Cardiac muscle cell (in vitro differentiated cells and primary cell): Measurements from ENCODE around the gene IFNGR1. TPM values are rescaled to one million over a fixed set of nuclear protein-coding genes. Genes with fewer than 3 reads are reported as not detected.
"Not testable (repeated sequence)": the region's sequence is repeated elsewhere in the genome, so short reads cannot be mapped to it uniquely, and the experiment has no call there.

Experiments
- DNase-seq, 2 donors: peaks; one replicate each; pipeline versions ENCODE4 v3.0.0 to v3.0.0-alpha.2; 2010 to 2017; ENCODE audit warnings: low read depth in 1 of 2, low spot score in 1 of 2
- H3K27ac ChIP-seq: fragments of 200-600 bp; sonication (generic); 2 replicates; pipeline ENCODE4 v1.5.1; 2016
- H3K27me3 ChIP-seq: fragments of 200-600 bp; sonication (generic); 2 replicates; pipeline ENCODE4 v1.6.0; 2016; ENCODE audit warnings: control low read depth
- H3K36me3 ChIP-seq: fragments of 200-600 bp; sonication (generic); 2 replicates; pipeline ENCODE4 v1.5.1; 2016; ENCODE audit warnings: control low read depth
- H3K4me1 ChIP-seq: fragments of 200-600 bp; sonication (generic); 2 replicates; pipeline ENCODE4 v1.8.1; 2017; ENCODE audit warnings: low read depth, mild to moderate bottlenecking, mixed run types
- H3K4me3 ChIP-seq: fragments of 200-600 bp; sonication (generic); 2 replicates; pipeline ENCODE4 v1.5.1; 2016; ENCODE audit warnings: mild to moderate bottlenecking
- H3K9me3 ChIP-seq: fragments of 200-600 bp; sonication (generic); 2 replicates; pipeline ENCODE4 v1.5.1; 2017; ENCODE audit warnings: low read depth, mild to moderate bottlenecking, control low read depth
- CTCF ChIP-seq: IDR thresholded peaks from 2 replicates; pipeline ENCODE4 v1.5.1; 2012; ENCODE audit warnings: low read depth, mild to moderate bottlenecking, low read length
- polyA plus RNA-seq: library from polyadenylated mRNA; unstranded; fragments of >200 nt; fragmentation: Nextera tagmentation; extraction: Ambion mirVana; gene quantifications from 2 replicates; pipeline ENCODE4 v1.2.1, GENCODE V29; 2016
- total RNA-seq: library from RNA; depleted of rRNA; stranded (reverse); fragments of >200 nt; gene quantifications from 2 replicates; pipeline ENCODE4 v1.2.3, GENCODE V29; 2016

IFNGR1 gene
- total and polyA plus RNA-seq, 2 experiments from 2014 or later: 23.2 to 36.9 TPM

DNA sequence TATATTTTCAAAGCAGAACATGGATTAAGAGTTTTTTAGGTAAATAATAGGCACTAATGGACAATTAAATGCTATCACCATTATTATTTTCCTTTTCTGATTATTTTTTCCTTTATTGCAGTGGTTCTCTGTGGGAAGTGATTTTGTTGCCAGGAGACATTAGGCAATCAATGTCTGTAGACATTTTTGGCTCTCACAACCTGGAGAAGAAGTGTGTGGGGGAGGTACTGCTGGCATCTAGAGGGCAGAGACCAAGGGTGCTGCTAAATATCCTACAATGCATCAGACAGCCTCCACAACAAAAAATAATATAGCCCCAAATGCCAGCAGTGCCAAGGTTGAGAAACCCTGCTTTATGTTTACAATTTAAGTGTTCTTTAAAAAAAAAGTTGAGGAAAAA, 8.3 kb downstream of the IFNGR1 start:
- peaks cover 3% of the 10 kb centered on the region for H3K36me3 ChIP-seq
- DNase-seq: peak in 1 of 2 donors; percentile 83
- H3K27me3 ChIP-seq: no peaks in the 10 kb centered on the region
- no peaks in the 10 kb centered on the region for H3K9me3 ChIP-seq
- no peak for TF ChIP-seq CTCF
- no peak overlapping the region for H3K27ac ChIP-seq
- H3K4me3 ChIP-seq: no peak overlapping the region
- H3K4me1 ChIP-seq: peaks cover 2% of the 10 kb centered on the region

DNA sequence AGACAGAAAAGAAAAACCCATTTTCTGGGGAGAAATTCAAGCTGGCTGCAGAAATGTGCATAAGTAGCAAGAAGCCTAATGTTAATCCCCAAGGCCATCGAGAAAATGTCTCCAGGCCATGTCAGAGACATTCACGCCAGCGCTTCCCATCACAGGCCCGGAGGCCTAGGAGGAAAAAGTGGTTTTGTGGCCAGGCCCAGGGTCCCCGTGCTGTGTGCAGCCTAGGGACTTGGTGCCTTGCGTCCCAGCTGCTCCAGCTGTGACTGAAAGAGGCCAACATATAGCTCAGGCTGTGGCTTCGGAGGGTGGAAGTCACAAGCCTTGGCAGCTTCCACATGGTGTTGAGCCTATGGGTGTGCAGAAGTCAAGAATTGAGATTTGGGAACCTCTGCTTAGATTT, 10.9 kb downstream of the IFNGR1 start:
- no peaks in the 10 kb centered on the region for H3K9me3 ChIP-seq
- H3K4me3 ChIP-seq: no peak overlapping the region
- no peak for DNase-seq
- no peaks in the 10 kb centered on the region for H3K27me3 ChIP-seq
- no peak overlapping the region for H3K27ac ChIP-seq
- H3K4me1 ChIP-seq: no peaks in the 10 kb centered on the region
- peaks cover 19% of the 10 kb centered on the region for H3K36me3 ChIP-seq
- TF ChIP-seq CTCF: no peak

- peaks cover 25% of the 10 kb centered on the region for H3K36me3 ChIP-seq
- not testable (repeated sequence) for H3K9me3 ChIP-seq, H3K4me1 ChIP-seq, H3K27ac ChIP-seq, H3K4me3 ChIP-seq, H3K27me3 ChIP-seq, DNase-seq
These were observed 11.7 kb downstream of the IFNGR1 start for GRCh38 chr6:137207457-137207856.

GRCh38 chr6:137206577-137206976, 12.6 kb downstream of the IFNGR1 start:
- H3K4me3 ChIP-seq: no peak overlapping the region
- H3K27me3 ChIP-seq: no peaks in the 10 kb centered on the region
- peak in 1 of 2 donors; percentile 43 for DNase-seq
- H3K4me1 ChIP-seq: no peaks in the 10 kb centered on the region
- H3K27ac ChIP-seq: no peak overlapping the region
- H3K9me3 ChIP-seq: no peaks in the 10 kb centered on the region
- H3K36me3 ChIP-seq: peaks cover 25% of the 10 kb centered on the region
- TF ChIP-seq CTCF: no peak

DNA sequence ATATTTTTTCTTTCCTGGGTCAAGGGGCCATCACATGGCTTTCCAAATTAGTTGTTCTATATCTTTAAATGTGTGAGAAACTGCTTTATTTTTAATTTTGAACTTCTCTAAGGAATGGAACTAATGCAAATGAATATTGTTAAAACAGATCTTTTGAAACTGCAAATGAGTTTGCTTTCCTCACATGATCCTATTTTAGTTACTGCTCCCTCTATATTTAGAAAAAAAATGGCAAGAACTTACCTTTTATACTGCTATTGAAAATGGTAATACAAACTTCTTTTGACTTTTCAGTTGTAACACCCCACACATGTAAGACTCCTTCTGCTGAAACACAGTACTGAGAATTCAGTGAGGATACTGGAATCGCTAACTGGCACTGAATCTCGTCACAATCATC, 15.9 kb downstream of the IFNGR1 start:
- Histone ChIP-seq H3K27ac (no peak overlapping the region), H3K27me3 (no peaks in the 10 kb centered on the region), H3K4me1 (no peaks in the 10 kb centered on the region), H3K36me3 (peaks cover 49% of the 10 kb centered on the region), H3K9me3 (no peaks in the 10 kb centered on the region), H3K4me3 (no peak overlapping the region)
- DNase-seq: no peak
- no peak for TF ChIP-seq CTCF

DNA sequence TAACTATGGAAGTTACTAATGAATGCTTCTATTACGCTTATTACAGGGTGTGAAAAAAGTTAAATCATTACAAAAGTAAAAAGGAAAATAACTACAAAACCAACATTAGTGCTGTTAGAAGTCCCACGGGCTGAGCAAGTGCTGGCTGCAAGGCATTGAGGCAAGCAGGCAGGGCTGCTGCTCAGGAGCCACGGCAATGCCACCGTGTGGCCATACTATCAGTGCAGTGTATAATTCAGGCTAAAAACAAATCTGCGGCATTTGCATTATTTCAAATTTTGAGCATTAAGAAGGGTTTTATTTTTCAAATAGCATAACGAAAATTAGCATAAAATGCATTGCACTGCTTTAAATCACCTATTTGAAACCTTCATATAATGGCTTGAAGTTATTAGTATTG, 17.1 kb downstream of the IFNGR1 start:
- H3K9me3 ChIP-seq: no peaks in the 10 kb centered on the region
- H3K4me1 ChIP-seq: no peaks in the 10 kb centered on the region
- no peak overlapping the region for H3K4me3 ChIP-seq
- TF ChIP-seq CTCF: peak; percentile 6
- H3K27ac ChIP-seq: no peak overlapping the region
- DNase-seq: peak in 1 of 2 donors; percentile 12
- H3K36me3 ChIP-seq: peaks cover 59% of the 10 kb centered on the region
- no peaks in the 10 kb centered on the region for H3K27me3 ChIP-seq
